ENCODE measurements around the gene CPNE2. TPM values are rescaled to one million over a fixed set of nuclear protein-coding genes. Genes with fewer than 3 reads are reported as not detected.

The CPNE2 gene
- total and polyA plus RNA-seq, 2 of the 8 experiments (the other 6 are each of a cell fraction or from before 2014, with no cell fraction given) = 10.6 to 39.5 TPM

GRCh38 chr16:57100445-57100844 is 8.1 kb downstream of the CPNE2 start:
- Histone ChIP-seq H3K18ac (ENCODE audit: extremely low read depth, low read length) (no peak overlapping the region), H3K4me2 (ENCODE audit: insufficient read depth in 1 of 2, low read depth in 2 of 2, low read length in 2 of 2) (no peak overlapping the region), H3K4me3 (ENCODE audit: extremely low read depth in 1 of 4, insufficient read depth in 2 of 4, low read depth in 3 of 4, low read length in 4 of 4) (no peak overlapping the region), H4K5ac (ENCODE audit: insufficient read length, low read depth, low read length) (no peak overlapping the region), H3K9me3 (ENCODE audit: insufficient read depth in 2 of 2, low read depth in 1 of 2, low read length in 1 of 2) (no peaks in the 10 kb centered on the region), H3K27me3 (replicated peaks in 1 of 4; ENCODE audit: control insufficient read depth in 3 of 4, extremely low read depth in 1 of 4, insufficient read depth in 3 of 4, low read length in 3 of 4) (no peaks in the 10 kb centered on the region), H3K27ac (ENCODE audit: low read depth, low read length) (no peak overlapping the region), H3K23me2 (ENCODE audit: low read depth, low read length) (no peaks in the 10 kb centered on the region), H3K4me1 (replicated peaks in 1 of 4; ENCODE audit: control insufficient read depth in 3 of 4, insufficient read depth in 4 of 4, low read length in 3 of 4) (peaks cover 0 to 7% (median 3%) of the 10 kb centered on the region in 4 experiments; a peak in 5 of 7 replicates), H2BK15ac (ENCODE audit: low read length) (no peak overlapping the region), H2AK5ac (ENCODE audit: low read depth, low read length) (no peak overlapping the region), H3K9ac (replicated peaks in 1 of 4; ENCODE audit: extremely low read depth in 1 of 4, low read depth in 3 of 4, low read length in 3 of 4) (no peak overlapping the region), H2BK20ac (ENCODE audit: low read length) (no peak overlapping the region), H2AFZ (ENCODE audit: low read length) (no peak overlapping the region), H2BK12ac (ENCODE audit: low read depth, low read length) (no peak overlapping the region), H2BK5ac (ENCODE audit: low read depth, low read length) (no peak overlapping the region), H2BK120ac (replicated peaks; ENCODE audit: low read depth, low read length) (no peak overlapping the region), H4K91ac (replicated peaks; ENCODE audit: insufficient read length, low read length) (no peak overlapping the region), H4K8ac (ENCODE audit: extremely low read depth, insufficient read depth, low read length) (no peak overlapping the region), H3K14ac (ENCODE audit: insufficient read length) (no peak overlapping the region), H3K79me1 (ENCODE audit: low read depth, low read length) (0 out of 2 replicates have a peak, but pooled peaks cover 5% of the 10 kb centered on the region), H3K79me2 (ENCODE audit: control insufficient read depth in 1 of 2, insufficient read depth in 2 of 2, low read length in 2 of 2) (no peaks in the 10 kb centered on the region), H4K20me1 (replicated peaks in 1 of 2; ENCODE audit: control insufficient read depth in 1 of 2, insufficient read depth in 2 of 2, low read length in 2 of 2) (no peaks in the 10 kb centered on the region), H3K23ac (ENCODE audit: insufficient read length) (no peak overlapping the region), H3K56ac (replicated peaks; ENCODE audit: insufficient read length, low read depth, low read length) (no peak overlapping the region), H3K36me3 (ENCODE audit: control insufficient read depth in 2 of 4, insufficient read depth in 4 of 4, low read length in 3 of 4) (no peaks in the 10 kb centered on the region), H3K4ac (replicated peaks; ENCODE audit: insufficient read length, low read depth, low read length) (no peak overlapping the region)
- DNase-seq (ENCODE audit: low read depth in 1 of 2, low spot score in 2 of 2) (no peak), FAIRE-seq (no peak)
- 83% methylated on average over 1 of the region's 1 CpG; no CpG with 5 or more reads in 1 of the 2 experiments for WGBS, 2 experiments (ENCODE audit: extremely low coverage in 1 of 2, insufficient coverage in 1 of 2, insufficient read length in 1 of 2, insufficient replicate concordance in 2 of 2, low coverage in 1 of 2, low lambda C conversion rate in 2 of 2, missing lambda C conversion rate in 1 of 2)
- ChIA-PET CTCF (ENCODE audit: partially characterized antibody) (interaction anchor here (1.1 to 13.6 kb wide), 9 partner anchors 7 to 135 kb away, joined by 3 to 100 read pairs (median 6); no protein-coding TSS in a partner anchor), POLR2A (ENCODE audit: partially characterized antibody) (no interaction called here)
- no peak for TF ChIP-seq BACH1 (IDR thresholded peaks at IDR 0.05; ENCODE audit: low read length)
- TF ChIP-seq KDM4A (IDR thresholded peaks at IDR 0.05; ENCODE audit: low read depth, low read length, severe bottlenecking) = no peak
- TF ChIP-seq RXRA (IDR thresholded peaks at IDR 0.05; ENCODE audit: insufficient read depth, low read depth, low read length) = no peak
- TF ChIP-seq NANOG (IDR thresholded peaks at IDR 0.05; ENCODE audit: insufficient read depth, low read depth, low read length, poor library complexity, severe bottlenecking) = no peak
- TF ChIP-seq POLR2AphosphoS5 (IDR thresholded peaks at IDR 0.05; ENCODE audit: low read depth, low read length) = no peak
- no peak for TF ChIP-seq GABPA (IDR thresholded peaks at IDR 0.05; ENCODE audit: borderline replicate concordance, insufficient read depth, low read length)
- TF ChIP-seq SUZ12 (IDR thresholded peaks at IDR 0.05; ENCODE audit: low read length) = no peak
- TF ChIP-seq JUN (IDR thresholded peaks at IDR 0.05; ENCODE audit: low read depth, low read length) = no peak
